Measurements from ENCODE around the gene AKT1S1. TPM values are rescaled to one million over a fixed set of nuclear protein-coding genes. Genes with fewer than 3 reads are reported as not detected.
"Not testable (repeated sequence)": the region's sequence is repeated elsewhere in the genome, so short reads cannot be mapped to it uniquely, and the experiment has no call there.

The AKT1S1 gene
- total and polyA plus RNA-seq, 2 donors (not counting 1 experiment from before 2014, with no cell fraction given): 16.6 to 23.0 TPM

GRCh38 chr19:49925486-49925885 is 48.3 kb upstream of the AKT1S1 start:
- no peak overlapping the region for H3K4me3 Mint-ChIP-seq
- DNase-seq (no peak), ATAC-seq (ENCODE audit: low read depth) (no peak)
- Histone ChIP-seq H3K36me3 (replicated peaks in 1 of 2; ENCODE audit: control extremely low read depth in 1 of 2, control insufficient read depth in 1 of 2, extremely low read depth in 1 of 2, insufficient read depth in 2 of 2, low read length in 1 of 2) (peaks cover 1 to 44% of the 10 kb centered on the region in 2 experiments), H3K4me1 (ENCODE audit: control insufficient read depth in 2 of 2, insufficient read depth in 2 of 2, low read length in 2 of 2) (peaks cover 20 to 38% of the 10 kb centered on the region in 2 donors), H2AFZ (ENCODE audit: insufficient read depth, low read depth, low read length, poor library complexity, severe bottlenecking) (no peak overlapping the region), H3K4me3 (ENCODE audit: control extremely low read depth in 1 of 5, extremely low read depth in 1 of 5, insufficient read depth in 1 of 5, low read depth in 2 of 5, low read length in 4 of 5) (no peak overlapping the region), H4K20me1 (ENCODE audit: control insufficient read depth, insufficient read depth, low read length, poor library complexity, severe bottlenecking) (peaks cover 77% of the 10 kb centered on the region), H3K9ac (ENCODE audit: low read length) (no peak overlapping the region), H3K27ac (ENCODE audit: low read length in 2 of 2) (no peak overlapping the region), H3K9me3 (ENCODE audit: control extremely low read depth in 1 of 3, control insufficient read depth in 2 of 3, insufficient read depth in 1 of 3, low read length in 2 of 3) (peaks cover 0 to 3% (median 0%) of the 10 kb centered on the region in 3 donors), H3K4me2 (replicated peaks; ENCODE audit: low read depth, low read length, poor library complexity, severe bottlenecking) (no peak overlapping the region), H3K27me3 (replicated peaks in 1 of 4; ENCODE audit: control extremely low read depth in 1 of 4, control insufficient read depth in 3 of 4, insufficient read depth in 4 of 4, low read length in 3 of 4) (no peaks in the 10 kb centered on the region), H3K79me2 (ENCODE audit: control insufficient read depth, insufficient read depth, low read length) (peaks cover 90% of the 10 kb centered on the region)
- 100% methylated on average over 4 of the region's 5 CpGs for WGBS (ENCODE audit: insufficient coverage)
- TF ChIP-seq CTCF (IDR thresholded peaks at IDR 0.05) (no peak), EZH2 (IDR thresholded peaks at IDR 0.05; ENCODE audit: borderline replicate concordance, insufficient read depth, low read depth, low read length, poor library complexity, severe bottlenecking) (no peak)
- no peaks in the 10 kb centered on the region for H3K27me3 Mint-ChIP-seq
- intact Hi-C loops (cut with micrococcal nuclease): loop anchor here (10.0 kb wide), 1 partner anchor 879 kb away; no protein-coding TSS in a partner anchor
- CTCF ChIA-PET: no interaction called here
- no peak overlapping the region for H3K27ac Mint-ChIP-seq
- H3K9me3 Mint-ChIP-seq (ENCODE audit: insufficient read depth): no peaks in the 10 kb centered on the region
- peaks cover 69% of the 10 kb centered on the region for H3K4me1 Mint-ChIP-seq
- POLR2A ChIA-PET: interaction anchor here (0.7 kb wide), 1 partner anchor 348 kb away, joined by 9 read pairs; no protein-coding TSS in a partner anchor

- H3K27me3 Mint-ChIP-seq; DNase-seq; H3K9ac ChIP-seq (ENCODE audit: low read length); H3K4me3 ChIP-seq (ENCODE audit: control extremely low read depth in 1 of 5, extremely low read depth in 1 of 5, insufficient read depth in 1 of 5, low read depth in 2 of 5, low read length in 4 of 5); H3K4me2 ChIP-seq (replicated peaks; ENCODE audit: low read depth, low read length, poor library complexity, severe bottlenecking); H3K9me3 Mint-ChIP-seq (ENCODE audit: insufficient read depth); H3K27ac ChIP-seq (ENCODE audit: low read length in 2 of 2); H3K27ac Mint-ChIP-seq; H3K27me3 ChIP-seq (replicated peaks in 1 of 4; ENCODE audit: control extremely low read depth in 1 of 4, control insufficient read depth in 3 of 4, insufficient read depth in 4 of 4, low read length in 3 of 4); POLR2A ChIA-PET; H3K4me3 Mint-ChIP-seq; H3K9me3 ChIP-seq (ENCODE audit: control extremely low read depth in 1 of 3, control insufficient read depth in 2 of 3, insufficient read depth in 1 of 3, low read length in 2 of 3); ATAC-seq (ENCODE audit: low read depth); H2AFZ ChIP-seq (ENCODE audit: insufficient read depth, low read depth, low read length, poor library complexity, severe bottlenecking): not testable (repeated sequence)
- CTCF ChIA-PET: interaction anchor here (0.6 kb wide), 1 partner anchor 22 kb away, joined by 5 read pairs; no protein-coding TSS in a partner anchor
- peaks cover 64% of the 10 kb centered on the region for H3K4me1 Mint-ChIP-seq
- Histone ChIP-seq H3K36me3 (replicated peaks in 1 of 2; ENCODE audit: control extremely low read depth in 1 of 2, control insufficient read depth in 1 of 2, extremely low read depth in 1 of 2, insufficient read depth in 2 of 2, low read length in 1 of 2) (peaks cover 1 to 44% of the 10 kb centered on the region in 2 experiments), H3K4me1 (ENCODE audit: control insufficient read depth in 2 of 2, insufficient read depth in 2 of 2, low read length in 2 of 2) (peaks cover 15 to 32% of the 10 kb centered on the region in 2 donors), H3K79me2 (ENCODE audit: control insufficient read depth, insufficient read depth, low read length) (peaks cover 96% of the 10 kb centered on the region), H4K20me1 (ENCODE audit: control insufficient read depth, insufficient read depth, low read length, poor library complexity, severe bottlenecking) (peaks cover 81% of the 10 kb centered on the region)
- intact Hi-C loops (cut with micrococcal nuclease): loop anchor here (10.0 kb wide), 1 partner anchor 880 kb away; no protein-coding TSS in a partner anchor
- 100% methylated on average over 9 of the region's 13 CpGs for WGBS (ENCODE audit: insufficient coverage)
Observed at GRCh38 chr19:49924881-49925210, 47.7 kb upstream of the AKT1S1 start.
